CD14-positive monocyte (primary cell): ENCODE data around the gene GEMIN7. TPM values are rescaled to one million over a fixed set of nuclear protein-coding genes. Genes with fewer than 3 reads are reported as not detected.
"Not testable (repeated sequence)": the region's sequence is repeated elsewhere in the genome, so short reads cannot be mapped to it uniquely, and the experiment has no call there.

Source experiments
- DNase-seq, 3 donors: peaks; one replicate each; pipeline ENCODE4 v3.0.0-alpha.2; 2011 to 2022
- H2AFZ ChIP-seq: 2 replicates; pipeline ENCODE4 v1.6.0; 2012; ENCODE audit warnings: mild to moderate bottlenecking, low read depth, low read length, inconsistent platforms; ENCODE audit not compliant: insufficient read depth, poor library complexity, severe bottlenecking
- H3K27ac ChIP-seq, 2 donors: 1 replicate in 1 of 2; 2 replicates in 1 of 2; pipeline ENCODE4 v1.5.1; 2012 to 2013; ENCODE audit warnings: low read length in 2 of 2, control low read depth in 1 of 2, inconsistent platforms in 1 of 2, low read depth in 1 of 2, mild to moderate bottlenecking in 1 of 2
- H3K27me3 ChIP-seq, 2 donors: one replicate each; pipeline versions ENCODE4 v1.6.0 to v1.6.1; 2011 to 2013; ENCODE audit warnings: low read length in 2 of 2; ENCODE audit not compliant: control insufficient read depth in 2 of 2, insufficient read depth in 2 of 2
- H3K36me3 ChIP-seq, 2 donors: replicated peaks in 1 of 2; 1 replicate in 1 of 2; 2 replicates in 1 of 2; pipeline versions ENCODE4 v1.5.1 to v1.6.1; 2012 to 2013; ENCODE audit warnings: low read length in 2 of 2, control low read depth in 1 of 2, inconsistent platforms in 1 of 2, mild to moderate bottlenecking in 1 of 2; ENCODE audit not compliant: insufficient read depth in 2 of 2, control insufficient read depth in 1 of 2
- H3K4me1 ChIP-seq, 2 donors: 1 replicate in 1 of 2; 2 replicates in 1 of 2; pipeline versions ENCODE4 v1.5.1 to v1.6.1; 2012 to 2013; ENCODE audit warnings: low read length in 2 of 2, control low read depth in 1 of 2, inconsistent platforms in 1 of 2, mild to moderate bottlenecking in 1 of 2, moderate library complexity in 1 of 2; ENCODE audit not compliant: insufficient read depth in 2 of 2, control insufficient read depth in 1 of 2
- H3K4me2 ChIP-seq: replicated peaks from 2 replicates; pipeline ENCODE3; 2012; ENCODE audit warnings: low read length, moderate library complexity, mild to moderate bottlenecking; ENCODE audit not compliant: poor library complexity, severe bottlenecking; ENCODE audit errors: extremely low read depth
- H3K4me3 ChIP-seq, 3 experiments: fragments of 200-600 bp in 1 of 3; sonication (generic) in 1 of 3; replicated peaks in 1 of 3; 1 replicate in 2 of 3; 2 replicates in 1 of 3; pipeline ENCODE4 v1.5.1; 2011 to 2013; ENCODE audit warnings: low read length in 3 of 3, mild to moderate bottlenecking in 3 of 3, control low read depth in 2 of 3, low read depth in 2 of 3, inconsistent platforms in 1 of 3, moderate library complexity in 1 of 3
- H3K79me2 ChIP-seq: 2 replicates; pipeline ENCODE4 v1.6.0; 2012; ENCODE audit warnings: mild to moderate bottlenecking, control low read depth, inconsistent platforms, low read length, moderate library complexity; ENCODE audit not compliant: insufficient read depth
- H3K9ac ChIP-seq: 2 replicates; pipeline ENCODE4 v1.6.0; 2017; ENCODE audit warnings: low read length, mild to moderate bottlenecking; ENCODE audit not compliant: insufficient read depth, poor library complexity, severe bottlenecking
- H3K9me3 ChIP-seq, 2 donors: replicated peaks in 1 of 2; 1 replicate in 1 of 2; 2 replicates in 1 of 2; pipeline versions ENCODE4 v1.5.1 to v1.6.1; 2012 to 2013; ENCODE audit warnings: low read length in 2 of 2, control low read depth in 1 of 2; ENCODE audit not compliant: control insufficient read depth in 1 of 2, insufficient read depth in 1 of 2
- H4K20me1 ChIP-seq: 2 replicates; pipeline ENCODE4 v1.6.0; 2012; ENCODE audit warnings: mild to moderate bottlenecking, low read length, control low read depth, moderate library complexity; ENCODE audit not compliant: insufficient read depth
- H3K27ac Mint-ChIP-seq, 7 donors: one replicate each; pipeline ENCODE4 v1.8.0; 2020; ENCODE audit warnings: mild to moderate bottlenecking in 7 of 7, mixed read lengths in 7 of 7, moderate library complexity in 6 of 7, inconsistent platforms in 2 of 7
- H3K27me3 Mint-ChIP-seq, 3 donors: one replicate each; pipeline ENCODE4 v1.8.0; 2021 to 2022; ENCODE audit warnings: low read depth in 3 of 3, mild to moderate bottlenecking in 3 of 3, mixed read lengths in 3 of 3, moderate library complexity in 3 of 3, inconsistent platforms in 1 of 3
- H3K36me3 Mint-ChIP-seq, 2 donors: one replicate each; pipeline ENCODE4 v1.8.0; 2020; ENCODE audit warnings: mixed read lengths in 2 of 2, inconsistent platforms in 1 of 2, mild to moderate bottlenecking in 1 of 2
- H3K4me1 Mint-ChIP-seq: one replicate; pipeline ENCODE4 v1.8.0; 2020; ENCODE audit warnings: mild to moderate bottlenecking, mixed read lengths
- H3K4me3 Mint-ChIP-seq, 2 donors: one replicate each; pipeline ENCODE4 v1.8.0; 2020; ENCODE audit warnings: mild to moderate bottlenecking in 2 of 2, mixed read lengths in 2 of 2, moderate library complexity in 1 of 2
- H3K9me3 Mint-ChIP-seq, 7 donors: one replicate each; pipeline ENCODE4 v1.8.0; 2020 to 2022; ENCODE audit warnings: mixed read lengths in 7 of 7, mild to moderate bottlenecking in 6 of 7, moderate library complexity in 6 of 7, inconsistent platforms in 2 of 7
- WGBS: methylation state at CpG from one replicate; pipeline ENCODE4 v1.1.5; 2013; ENCODE audit warnings: missing lambda C conversion rate; ENCODE audit not compliant: insufficient coverage; 5-methylcytosine and 5-hydroxymethylcytosine counted together
- intact Hi-C, 2 donors: fragments of 100-400 bp; cut with micrococcal nuclease; formaldehyde crosslinking; loops; one replicate each; pipeline versions ENCODE4 v1.15.0 to v1.15.1; 2023
- polyA plus RNA-seq, 3 donors: library from polyadenylated mRNA; depleted of rRNA in 1 of 3; unstranded in 2 of 3; stranded (reverse) in 1 of 3; fragments of 300-500 nt in 2 of 3; fragments of >200 nt in 1 of 3; fragmentation: Illumina TruSeq in 2 of 3; gene quantifications; 1 replicate in 2 of 3; 2 replicates in 1 of 3; pipeline ENCODE4 v1.2.3, GENCODE V29; 2012 to 2021
- TF ChIP-seq, protein P1 (sequence below): fragments of 200-600 bp; IDR thresholded peaks from one replicate; pipeline ENCODE4 v1.8.0; 2022; ENCODE audit warnings: antibody characterized with exemption, mild to moderate bottlenecking

GEMIN7 gene
- polyA plus RNA-seq, 3 donors, result 67.6 to 83.4 (median 78.4) TPM

DNA sequence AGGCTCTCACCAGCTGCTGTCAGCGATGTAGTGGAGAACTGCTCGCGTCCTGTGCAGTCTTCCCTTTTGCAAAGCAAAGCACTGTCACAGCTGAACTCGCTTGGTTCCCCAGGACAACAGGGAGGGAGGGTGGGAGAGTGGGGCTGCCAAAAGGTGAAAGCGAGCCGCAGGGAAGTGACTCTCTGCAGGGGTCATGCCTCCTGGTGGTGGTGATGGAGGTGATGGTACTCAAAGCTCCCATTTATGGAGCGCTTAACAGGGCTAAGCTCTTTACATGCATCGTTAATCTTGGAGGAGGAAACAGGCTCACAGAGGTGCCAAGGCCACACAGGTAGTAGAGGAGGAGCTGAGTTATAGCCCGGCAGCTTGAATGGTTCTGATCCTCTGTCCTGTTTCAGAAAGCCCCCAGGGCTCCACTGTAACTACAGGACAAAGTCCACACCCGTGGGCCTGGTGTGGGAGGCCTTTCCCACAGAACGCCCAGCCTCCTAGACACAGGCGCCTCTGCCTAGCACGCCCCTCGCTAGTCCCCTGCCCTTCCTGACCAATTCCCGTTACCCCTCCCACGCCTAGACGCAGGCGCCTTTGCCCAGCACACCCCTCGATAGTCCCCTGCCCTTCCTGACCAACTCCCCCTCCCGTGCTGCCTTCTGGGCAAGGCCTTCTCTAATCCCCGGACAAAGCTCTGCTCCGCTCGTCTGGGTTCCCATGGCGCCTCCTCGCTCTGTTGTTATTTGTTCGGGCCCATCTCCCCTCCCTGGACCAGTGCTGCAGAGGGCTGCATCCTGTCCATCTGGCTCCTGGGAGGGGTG lies 24.7 kb downstream of the GEMIN7 start:
- Histone ChIP-seq H2AFZ (no peak overlapping the region), H3K9ac (peak overlapping the region; percentile 8), H3K79me2 (peaks cover 87% of the 10 kb centered on the region), H3K9me3 (no peaks in the 10 kb centered on the region), H3K4me3 (peak overlapping the region in 2 of 3 experiments; percentile 33 to 57), H4K20me1 (peaks cover 87% of the 10 kb centered on the region), H3K27me3 (no peaks in the 10 kb centered on the region), H3K27ac (peak overlapping the region in 1 of 2 donors; percentile 13), H3K4me1 (peaks cover 8 to 11% of the 10 kb centered on the region in 2 donors), H3K4me2 (peak overlapping the region; percentile 50), H3K36me3 (peaks cover 0 to 14% of the 10 kb centered on the region in 2 donors)
- H3K9me3 Mint-ChIP-seq, result no peaks in the 10 kb centered on the region
- H3K27ac Mint-ChIP-seq, result peak overlapping the region in 2 of 7 donors; percentile 58
- peaks cover 0 to 3% (median 0%) of the 10 kb centered on the region in 3 donors for H3K27me3 Mint-ChIP-seq
- TF ChIP-seq, protein P1, sequence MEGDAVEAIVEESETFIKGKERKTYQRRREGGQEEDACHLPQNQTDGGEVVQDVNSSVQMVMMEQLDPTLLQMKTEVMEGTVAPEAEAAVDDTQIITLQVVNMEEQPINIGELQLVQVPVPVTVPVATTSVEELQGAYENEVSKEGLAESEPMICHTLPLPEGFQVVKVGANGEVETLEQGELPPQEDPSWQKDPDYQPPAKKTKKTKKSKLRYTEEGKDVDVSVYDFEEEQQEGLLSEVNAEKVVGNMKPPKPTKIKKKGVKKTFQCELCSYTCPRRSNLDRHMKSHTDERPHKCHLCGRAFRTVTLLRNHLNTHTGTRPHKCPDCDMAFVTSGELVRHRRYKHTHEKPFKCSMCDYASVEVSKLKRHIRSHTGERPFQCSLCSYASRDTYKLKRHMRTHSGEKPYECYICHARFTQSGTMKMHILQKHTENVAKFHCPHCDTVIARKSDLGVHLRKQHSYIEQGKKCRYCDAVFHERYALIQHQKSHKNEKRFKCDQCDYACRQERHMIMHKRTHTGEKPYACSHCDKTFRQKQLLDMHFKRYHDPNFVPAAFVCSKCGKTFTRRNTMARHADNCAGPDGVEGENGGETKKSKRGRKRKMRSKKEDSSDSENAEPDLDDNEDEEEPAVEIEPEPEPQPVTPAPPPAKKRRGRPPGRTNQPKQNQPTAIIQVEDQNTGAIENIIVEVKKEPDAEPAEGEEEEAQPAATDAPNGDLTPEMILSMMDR, result no peak
- peaks cover 28% of the 10 kb centered on the region for H3K4me1 Mint-ChIP-seq
- H3K4me3 Mint-ChIP-seq, result peak overlapping the region; percentile 48 to 66
- WGBS, result 59% methylated on average over 22 of the region's 26 CpGs
- DNase-seq, result no peak
- intact Hi-C loops, result no loop called here
- peaks cover 5 to 9% of the 10 kb centered on the region in 2 donors for H3K36me3 Mint-ChIP-seq

DNA sequence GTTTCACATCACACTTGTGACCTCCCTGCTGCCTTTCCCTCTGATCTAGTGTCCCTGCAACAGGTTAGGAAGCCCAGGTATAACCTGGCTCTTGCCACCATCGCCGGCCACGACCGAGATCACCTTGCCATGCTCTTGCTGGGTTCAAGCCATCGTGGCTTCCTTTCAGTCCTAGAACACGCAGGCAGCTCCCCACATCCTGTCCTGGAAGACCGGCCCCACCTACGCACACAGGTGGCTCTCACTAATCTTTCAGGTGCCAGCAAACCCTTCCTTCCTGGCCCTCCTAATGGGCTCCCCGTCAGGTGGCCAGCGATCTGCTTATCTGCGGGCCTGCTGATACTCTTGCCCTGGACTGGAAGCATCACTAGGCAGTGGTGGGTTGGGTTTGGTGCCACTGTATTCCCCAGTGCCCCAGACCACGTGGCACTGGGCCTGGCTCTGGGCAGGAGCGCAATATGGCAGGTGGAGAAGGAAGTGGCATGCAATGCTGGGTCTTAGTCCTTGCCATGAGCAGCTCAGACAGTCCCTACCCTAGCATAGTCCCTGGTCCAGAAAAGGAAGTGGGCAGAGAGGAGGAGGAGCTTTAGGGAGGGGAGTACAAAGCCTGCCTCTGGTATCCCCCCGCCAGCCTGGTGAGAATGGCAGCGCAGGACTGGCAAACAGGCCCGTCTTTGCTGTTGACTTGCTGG lies 25.7 kb downstream of the GEMIN7 start:
- Mint-ChIP-seq H3K9me3 (no peaks in the 10 kb centered on the region), H3K4me1 (peaks cover 26% of the 10 kb centered on the region), H3K27ac (peak overlapping the region in 1 of 7 donors; percentile 70), H3K4me3 (no peak overlapping the region), H3K27me3 (no peaks in the 10 kb centered on the region), H3K36me3 (peaks cover 3 to 14% of the 10 kb centered on the region in 2 donors)
- Histone ChIP-seq H3K36me3 (peaks cover 0 to 5% of the 10 kb centered on the region in 2 donors), H3K9me3 (no peaks in the 10 kb centered on the region), H3K4me3 (no peak overlapping the region), H3K4me2 (no peak overlapping the region), H3K4me1 (peaks cover 8 to 11% of the 10 kb centered on the region in 2 donors), H3K27me3 (no peaks in the 10 kb centered on the region), H3K27ac (no peak overlapping the region), H4K20me1 (peaks cover 85% of the 10 kb centered on the region), H2AFZ (no peak overlapping the region), H3K79me2 (peaks cover 87% of the 10 kb centered on the region), H3K9ac (no peak overlapping the region)
- TF ChIP-seq, protein P1, result no peak
- WGBS, result 32% methylated on average over 13 of the region's 16 CpGs
- intact Hi-C loops, result no loop called here
- DNase-seq, result no peak

DNA sequence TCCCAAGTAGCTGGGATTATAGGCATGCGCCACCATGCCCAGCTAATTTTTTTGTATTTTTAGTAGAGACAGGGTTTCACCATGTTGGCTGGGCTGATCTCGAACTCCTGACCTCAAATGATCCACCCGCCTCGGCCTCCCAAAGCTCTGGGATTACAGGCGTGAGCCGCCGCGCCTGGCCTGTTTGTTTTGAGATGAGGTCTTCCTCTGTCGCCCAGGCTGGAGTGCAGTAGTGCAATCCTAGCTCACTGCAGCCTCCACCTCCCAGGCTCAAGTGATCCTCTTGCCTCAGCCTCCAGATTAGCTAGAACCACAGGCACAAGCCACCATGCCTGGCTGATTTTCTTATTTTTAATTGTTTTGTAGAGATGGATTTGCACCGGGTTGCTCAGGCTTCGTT lies 27.3 kb downstream of the GEMIN7 start:
- H3K9ac ChIP-seq, intact Hi-C loops, H3K27me3 Mint-ChIP-seq, DNase-seq, H3K27ac ChIP-seq, H3K4me3 ChIP-seq, H3K4me3 Mint-ChIP-seq, H3K4me2 ChIP-seq, H2AFZ ChIP-seq, H3K9me3 Mint-ChIP-seq, H3K9me3 ChIP-seq, H3K27me3 ChIP-seq, H3K36me3 ChIP-seq: not testable (repeated sequence)
- Mint-ChIP-seq H3K36me3 (peaks cover 3 to 12% of the 10 kb centered on the region in 2 donors), H3K4me1 (peaks cover 34% of the 10 kb centered on the region), H3K27ac (peak overlapping the region in 1 of 7 donors; percentile 68)
- H3K4me1 ChIP-seq, result peaks cover 14 to 15% of the 10 kb centered on the region in 2 donors
- peaks cover 81% of the 10 kb centered on the region for H4K20me1 ChIP-seq
- H3K79me2 ChIP-seq, result peaks cover 82% of the 10 kb centered on the region
- no CpG with 5 or more reads among the region's 11 CpGs for WGBS
